DMS79 (cell line): ENCODE results near the gene SMCO1.
"Not testable (repeated sequence)": the region's sequence is repeated elsewhere in the genome, so short reads cannot be mapped to it uniquely, and the experiment has no call there.

ENCODE experiments used
- DNase-seq: peaks from one replicate; lab custom pipeline; 2025; lab: John Stamatoyannopoulos, UW

The SMCO1 gene

GRCh38 chr3:196514913-196515621, at the start of gene SMCO1:
SMCO1 (minus strand) TSS chr3:196515346; CDS start chr3:196515209, 137 bp downstream.
- no peak for DNase-seq

GRCh38 chr3:196563721-196564225, 48.6 kb upstream of the SMCO1 start:
- no peak for DNase-seq

GRCh38 chr3:196559826-196560225, 44.7 kb upstream of the SMCO1 start:
- no peak for DNase-seq

GRCh38 chr3:196558476-196558875, 43.3 kb upstream of the SMCO1 start:
- no peak for DNase-seq

GRCh38 chr3:196557236-196557635, 42.1 kb upstream of the SMCO1 start:
- no peak for DNase-seq

GRCh38 chr3:196555295-196555694, 40.1 kb upstream of the SMCO1 start:
- DNase-seq: no peak

- DNase-seq: no peak
Measured at GRCh38 chr3:196554205-196554604, 39.1 kb upstream of the SMCO1 start.

- no peak for DNase-seq
Measured at GRCh38 chr3:196553551-196553950, 38.4 kb upstream of the SMCO1 start.

- no peak for DNase-seq
Measured at GRCh38 chr3:196552253-196552652, 37.1 kb upstream of the SMCO1 start.

GRCh38 chr3:196550172-196550571, 35.0 kb upstream of the SMCO1 start:
- not testable (repeated sequence) for DNase-seq

- not testable (repeated sequence) for DNase-seq
Measured at GRCh38 chr3:196549312-196549711, 34.2 kb upstream of the SMCO1 start.

- DNase-seq: no peak
Measured at GRCh38 chr3:196547067-196547466, 31.9 kb upstream of the SMCO1 start.

GRCh38 chr3:196546537-196546936, 31.4 kb upstream of the SMCO1 start:
- DNase-seq: no peak

- no peak for DNase-seq
Measured at GRCh38 chr3:196544491-196544992, 29.4 kb upstream of the SMCO1 start.

- DNase-seq: no peak
Measured at GRCh38 chr3:196541684-196542445, 26.7 kb upstream of the SMCO1 start.

- DNase-seq: no peak
Measured at GRCh38 chr3:196537319-196537984, 22.3 kb upstream of the SMCO1 start.

- DNase-seq: no peak
Measured at GRCh38 chr3:196533260-196533681, 18.1 kb upstream of the SMCO1 start.

GRCh38 chr3:196531418-196531817, 16.3 kb upstream of the SMCO1 start:
- no peak for DNase-seq

GRCh38 chr3:196528639-196529233, 13.6 kb upstream of the SMCO1 start:
- peak; percentile 14 for DNase-seq

GRCh38 chr3:196525141-196525540, 10.0 kb upstream of the SMCO1 start:
- DNase-seq: no peak

- no peak for DNase-seq
Measured at GRCh38 chr3:196524527-196524926, 9.4 kb upstream of the SMCO1 start.

- no peak for DNase-seq
Measured at GRCh38 chr3:196523841-196524240, 8.7 kb upstream of the SMCO1 start.
